Adrenal gland (tissue), 5 donors: Measurements from ENCODE around the gene MBNL2.

Experiments
- CTCF ChIP-seq, 6 experiments: fragments of 450-650 bp in 4 of 6; fragments of 200-600 bp in 2 of 6; sonication (generic) in 1 of 6; IDR thresholded peaks; 1 replicate in 5 of 6; 2 replicates in 1 of 6; pipeline versions ENCODE4 v1.5.1 to v1.8.0; 2016 to 2021; ENCODE audit warnings: antibody characterized with exemption in 6 of 6, mild to moderate bottlenecking in 2 of 6, moderate library complexity in 1 of 6
- POLR2A ChIP-seq, 2 donors: fragments of 450-650 bp; IDR thresholded peaks; one replicate each; pipeline ENCODE4 v1.6.1; 2017; ENCODE audit warnings: antibody characterized with exemption in 2 of 2, mild to moderate bottlenecking in 2 of 2, moderate library complexity in 1 of 2
- donor health status: DM: no; HTN: no; CAD: no.

DNA sequence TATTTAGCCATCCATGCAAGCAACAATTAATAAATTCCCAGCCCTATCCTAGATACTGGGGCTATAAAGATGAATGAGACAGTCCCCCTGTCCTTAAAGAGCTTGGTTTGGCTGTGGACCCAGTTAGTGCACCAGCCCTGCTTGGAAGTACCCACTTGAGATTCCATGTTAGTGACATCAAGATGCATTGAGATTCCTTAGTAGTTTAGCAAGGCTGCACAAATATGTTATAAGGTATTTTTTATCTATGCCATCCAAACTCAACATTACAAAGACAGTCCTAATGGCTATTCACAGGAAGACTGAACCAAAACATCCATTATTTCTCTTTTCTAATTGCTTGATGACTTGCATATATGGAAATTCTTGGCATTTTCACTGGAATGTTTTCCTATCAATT is 163.0 kb downstream of the MBNL2 start:
- TF ChIP-seq CTCF (IDR thresholded peaks at IDR 0.05): no peak
- TF ChIP-seq POLR2A (IDR thresholded peaks at IDR 0.05): no peak
